Measurements from ENCODE around the gene MYH6. TPM values are rescaled to one million over a fixed set of nuclear protein-coding genes. Genes with fewer than 3 reads are reported as not detected.

MYH6 gene
- total RNA-seq, 1 experiment from 2014 or later, result not detected

GRCh38 chr14:23435543-23436326 lies 27.7 kb upstream of the MYH6 start, which contains the start of gene MYH7:
TSS of gene MYH7 (minus strand) at chr14:23435660. CDS start at chr14:23433732, 1,928 bp downstream.
- ChIA-PET CTCF (no interaction called here), POLR2A (ENCODE audit: low non-redundant PET) (no interaction called here)
- no TSS peak for BruUV-seq (replicated peaks)
- DNase-seq (ENCODE audit: low spot score), result no peak
- H3K4me1 ChIP-seq (ENCODE audit: insufficient read depth, low read length, poor library complexity, severe bottlenecking), result no peaks in the 10 kb centered on the region
- H3K27ac ChIP-seq (ENCODE audit: low read depth, low read length, poor library complexity, severe bottlenecking), result no peak within 1 kb of the TSS
- TF ChIP-seq EZH2 (IDR thresholded peaks at IDR 0.05; ENCODE audit: borderline replicate concordance, low read depth, low read length, poor library complexity, severe bottlenecking), result no peak
- TF ChIP-seq, protein P1, sequence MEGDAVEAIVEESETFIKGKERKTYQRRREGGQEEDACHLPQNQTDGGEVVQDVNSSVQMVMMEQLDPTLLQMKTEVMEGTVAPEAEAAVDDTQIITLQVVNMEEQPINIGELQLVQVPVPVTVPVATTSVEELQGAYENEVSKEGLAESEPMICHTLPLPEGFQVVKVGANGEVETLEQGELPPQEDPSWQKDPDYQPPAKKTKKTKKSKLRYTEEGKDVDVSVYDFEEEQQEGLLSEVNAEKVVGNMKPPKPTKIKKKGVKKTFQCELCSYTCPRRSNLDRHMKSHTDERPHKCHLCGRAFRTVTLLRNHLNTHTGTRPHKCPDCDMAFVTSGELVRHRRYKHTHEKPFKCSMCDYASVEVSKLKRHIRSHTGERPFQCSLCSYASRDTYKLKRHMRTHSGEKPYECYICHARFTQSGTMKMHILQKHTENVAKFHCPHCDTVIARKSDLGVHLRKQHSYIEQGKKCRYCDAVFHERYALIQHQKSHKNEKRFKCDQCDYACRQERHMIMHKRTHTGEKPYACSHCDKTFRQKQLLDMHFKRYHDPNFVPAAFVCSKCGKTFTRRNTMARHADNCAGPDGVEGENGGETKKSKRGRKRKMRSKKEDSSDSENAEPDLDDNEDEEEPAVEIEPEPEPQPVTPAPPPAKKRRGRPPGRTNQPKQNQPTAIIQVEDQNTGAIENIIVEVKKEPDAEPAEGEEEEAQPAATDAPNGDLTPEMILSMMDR (conservative IDR thresholded peaks at IDR 0.05; ENCODE audit: low read depth, low read length), result no peak
- intact Hi-C loops (cut with micrococcal nuclease; ENCODE audit: unreplicated experiment), result no loop called here
- H3K4me3 ChIP-seq (ENCODE audit: low read depth, low read length, poor library complexity, severe bottlenecking), result no peak within 1 kb of the TSS
- H3K9me3 ChIP-seq (ENCODE audit: low read depth, low read length, poor library complexity, severe bottlenecking), result no peaks in the 10 kb centered on the region
- no peaks in the 10 kb centered on the region for H3K36me3 ChIP-seq (ENCODE audit: insufficient read depth, low read length, poor library complexity, severe bottlenecking)
- no peaks in the 10 kb centered on the region for H3K27me3 ChIP-seq (replicated peaks; ENCODE audit: insufficient read depth, low read depth, low read length, poor library complexity)

DNA sequence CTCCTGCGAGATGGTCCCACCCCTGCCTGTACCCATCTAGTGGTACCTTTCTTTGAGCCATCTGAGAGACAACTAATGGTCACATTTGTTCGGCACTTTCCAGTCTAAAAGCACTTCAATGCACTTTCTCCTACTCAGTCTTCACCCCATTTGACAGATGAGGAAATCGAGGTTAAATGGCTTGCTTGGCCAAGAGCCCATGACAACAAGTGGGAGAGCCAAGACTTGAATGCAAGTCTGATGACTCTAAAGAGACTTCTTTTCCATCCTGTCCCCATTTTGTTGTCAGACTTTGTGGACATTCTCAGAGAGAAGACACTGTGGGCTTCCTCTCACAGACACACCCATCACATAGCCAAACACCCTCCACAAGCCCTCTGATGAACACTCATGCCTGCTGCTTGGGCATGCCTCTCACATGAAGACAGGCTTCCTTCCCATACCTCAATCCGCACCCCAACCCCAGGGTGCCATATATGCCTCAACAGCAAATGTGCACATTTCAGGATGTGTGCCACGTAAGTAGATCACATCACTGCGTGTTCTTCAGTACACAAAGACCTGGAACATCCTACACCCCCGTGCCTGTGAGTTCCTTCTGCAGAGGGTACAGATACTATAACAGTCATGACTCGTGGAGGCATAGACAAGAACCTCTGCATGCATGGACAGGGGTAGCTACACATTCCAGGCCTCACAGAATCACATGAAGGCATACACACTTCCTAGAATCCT lies 26.6 kb upstream of the MYH6 start:
- Histone ChIP-seq H3K4me3 (ENCODE audit: low read depth, low read length, poor library complexity, severe bottlenecking) (no peak overlapping the region), H3K27me3 (replicated peaks; ENCODE audit: insufficient read depth, low read depth, low read length, poor library complexity) (no peaks in the 10 kb centered on the region), H3K4me1 (ENCODE audit: insufficient read depth, low read length, poor library complexity, severe bottlenecking) (no peaks in the 10 kb centered on the region), H3K9me3 (ENCODE audit: low read depth, low read length, poor library complexity, severe bottlenecking) (no peaks in the 10 kb centered on the region), H3K27ac (ENCODE audit: low read depth, low read length, poor library complexity, severe bottlenecking) (no peak overlapping the region), H3K36me3 (ENCODE audit: insufficient read depth, low read length, poor library complexity, severe bottlenecking) (no peaks in the 10 kb centered on the region)
- no TSS peak for BruUV-seq (replicated peaks)
- POLR2A ChIA-PET (ENCODE audit: low non-redundant PET), result no interaction called here
- no peak for DNase-seq (ENCODE audit: low spot score)
- intact Hi-C loops (cut with micrococcal nuclease; ENCODE audit: unreplicated experiment), result no loop called here
- TF ChIP-seq, protein P1 (conservative IDR thresholded peaks at IDR 0.05; ENCODE audit: low read depth, low read length), result no peak
- no peak for TF ChIP-seq EZH2 (IDR thresholded peaks at IDR 0.05; ENCODE audit: borderline replicate concordance, low read depth, low read length, poor library complexity, severe bottlenecking)
- CTCF ChIA-PET, result no interaction called here

- intact Hi-C loops (cut with micrococcal nuclease; ENCODE audit: unreplicated experiment), result no loop called here
- CTCF ChIA-PET, result no interaction called here
- TF ChIP-seq, protein P1 (conservative IDR thresholded peaks at IDR 0.05; ENCODE audit: low read depth, low read length), result no peak
- TF ChIP-seq EZH2 (IDR thresholded peaks at IDR 0.05; ENCODE audit: borderline replicate concordance, low read depth, low read length, poor library complexity, severe bottlenecking), result no peak
Observed at GRCh38 chr14:23433457-23433856, 25.4 kb upstream of the MYH6 start.

More at GRCh38 chr14:23433457-23433856, 25.4 kb upstream of the MYH6 start:
- no peak for DNase-seq (ENCODE audit: low spot score)
- Histone ChIP-seq H3K27ac (ENCODE audit: low read depth, low read length, poor library complexity, severe bottlenecking) (no peak overlapping the region), H3K27me3 (replicated peaks; ENCODE audit: insufficient read depth, low read depth, low read length, poor library complexity) (no peaks in the 10 kb centered on the region), H3K4me3 (ENCODE audit: low read depth, low read length, poor library complexity, severe bottlenecking) (no peak overlapping the region), H3K36me3 (ENCODE audit: insufficient read depth, low read length, poor library complexity, severe bottlenecking) (no peaks in the 10 kb centered on the region), H3K9me3 (ENCODE audit: low read depth, low read length, poor library complexity, severe bottlenecking) (no peaks in the 10 kb centered on the region), H3K4me1 (ENCODE audit: insufficient read depth, low read length, poor library complexity, severe bottlenecking) (no peaks in the 10 kb centered on the region)
- no TSS peak for BruUV-seq (replicated peaks)
- POLR2A ChIA-PET (ENCODE audit: low non-redundant PET), result no interaction called here

All from A673 (cell line).